ENCODE results near the gene KRT12. TPM values are rescaled to one million over a fixed set of nuclear protein-coding genes. Genes with fewer than 3 reads are reported as not detected.

Gene KRT12
- total RNA-seq, 1 experiment from 2014 or later = not detected

GRCh38 chr17:40910441-40910841 lies 43.4 kb upstream of the KRT12 start:
- H3K27me3 ChIP-seq (replicated peaks; ENCODE audit: control insufficient read depth, insufficient read depth, low read length) = no peaks in the 10 kb centered on the region
- Mint-ChIP-seq H3K4me3 (ENCODE audit: unreplicated experiment) (no peak overlapping the region), H3K27me3 (ENCODE audit: insufficient read depth, unreplicated experiment) (no peaks in the 10 kb centered on the region), H3K9me3 (ENCODE audit: unreplicated experiment) (no peaks in the 10 kb centered on the region), H3K36me3 (ENCODE audit: insufficient read depth, unreplicated experiment) (peaks cover 5% of the 10 kb centered on the region), H3K27ac (ENCODE audit: unreplicated experiment) (peak overlapping the region; percentile 87), H3K4me1 (ENCODE audit: low read depth, unreplicated experiment) (peaks cover 30% of the 10 kb centered on the region)
- CTCF ChIA-PET = interaction anchor here (1.0 to 1.2 kb wide), 4 partner anchors 39 to 505 kb away, joined by 3 to 6 read pairs (median 3); partner anchors contain the start of gene KRTAP2-1
- no peak for TF ChIP-seq CTCF (IDR thresholded peaks at IDR 0.05; ENCODE audit: insufficient read depth in 1 of 2, low read depth in 1 of 2, low read length in 1 of 2, severe bottlenecking in 1 of 2, unreplicated experiment in 1 of 2)
- no peak for DNase-seq
- intact Hi-C loops (cut with micrococcal nuclease; ENCODE audit: unreplicated experiment) = no loop called here
- no peak overlapping the region for H3K4me3 ChIP-seq (ENCODE audit: low read depth, low read length)
- no peaks in the 10 kb centered on the region for H3K9me3 ChIP-seq
- no peaks in the 10 kb centered on the region for H3K36me3 ChIP-seq (ENCODE audit: control insufficient read depth, insufficient read depth, low read length)
- POLR2A ChIA-PET = interaction anchor here (0.9 kb wide), 1 partner anchor 149 kb away, joined by 4 read pairs; no protein-coding TSS in a partner anchor
- H3K4me1 ChIP-seq = peaks cover 35% of the 10 kb centered on the region
- BruUV-seq (replicated peaks) = no TSS peak

- peaks cover 32% of the 10 kb centered on the region for H3K4me1 Mint-ChIP-seq (ENCODE audit: low read depth, unreplicated experiment)
- H3K4me3 Mint-ChIP-seq (ENCODE audit: unreplicated experiment) = no peak overlapping the region
- intact Hi-C loops (cut with micrococcal nuclease; ENCODE audit: unreplicated experiment) = loop anchor here (1.0 to 5.0 kb wide), 10 partner anchors 48 to 739 kb away; partner anchors contain the start of gene KRTAP3-1
- Histone ChIP-seq H3K9me3 (no peaks in the 10 kb centered on the region), H3K27me3 (replicated peaks; ENCODE audit: control insufficient read depth, insufficient read depth, low read length) (no peaks in the 10 kb centered on the region), H3K4me3 (ENCODE audit: low read depth, low read length) (no peak overlapping the region), H3K4me1 (peaks cover 30% of the 10 kb centered on the region), H3K36me3 (ENCODE audit: control insufficient read depth, insufficient read depth, low read length) (no peaks in the 10 kb centered on the region)
- no TSS peak for BruUV-seq (replicated peaks)
- DNase-seq = peak in 1 of 2 experiments; percentile 54
- peaks cover 5% of the 10 kb centered on the region for H3K36me3 Mint-ChIP-seq (ENCODE audit: insufficient read depth, unreplicated experiment)
- TF ChIP-seq CTCF (IDR thresholded peaks at IDR 0.05; ENCODE audit: insufficient read depth in 1 of 2, low read depth in 1 of 2, low read length in 1 of 2, severe bottlenecking in 1 of 2, unreplicated experiment in 1 of 2) = no peak
- ChIA-PET POLR2A (interaction anchor here (0.6 to 0.9 kb wide), 2 partner anchors 137 to 149 kb away, joined by 3 to 4 read pairs; partner anchors contain the start of gene KRTAP2-1), CTCF (interaction anchor here (1.0 to 1.2 kb wide), 4 partner anchors 40 to 506 kb away, joined by 3 to 6 read pairs (median 3); partner anchors contain the start of gene KRTAP2-1)
- no peaks in the 10 kb centered on the region for H3K27me3 Mint-ChIP-seq (ENCODE audit: insufficient read depth, unreplicated experiment)
- H3K27ac Mint-ChIP-seq (ENCODE audit: unreplicated experiment) = peak overlapping the region; percentile 87
- H3K9me3 Mint-ChIP-seq (ENCODE audit: unreplicated experiment) = no peaks in the 10 kb centered on the region
Measured at GRCh38 chr17:40909755-40910154, 42.7 kb upstream of the KRT12 start.

DNA sequence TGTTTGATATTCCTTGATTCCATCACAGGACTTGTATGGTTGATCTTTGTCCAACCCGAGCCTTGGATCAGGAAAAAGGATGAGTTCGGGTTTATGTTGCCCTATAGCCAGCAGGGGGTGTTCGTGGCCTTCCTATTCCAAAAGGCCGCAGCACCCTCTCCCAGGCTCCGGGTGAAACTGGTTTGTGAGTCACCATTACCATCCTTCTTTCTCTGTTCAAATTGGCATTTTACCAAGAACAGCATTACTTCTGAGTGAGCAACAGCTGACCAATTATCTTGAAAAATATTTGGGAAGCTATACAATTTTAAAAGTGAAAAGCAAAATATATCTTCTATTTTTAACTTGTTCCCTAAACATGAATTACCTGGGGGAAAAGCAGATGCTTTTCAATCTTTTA lies 42.3 kb upstream of the KRT12 start:
- intact Hi-C loops (cut with micrococcal nuclease; ENCODE audit: unreplicated experiment) = loop anchor here (1.0 to 5.0 kb wide), 10 partner anchors 48 to 739 kb away; partner anchors contain the start of gene KRTAP3-1
- H3K4me3 Mint-ChIP-seq (ENCODE audit: unreplicated experiment) = no peak overlapping the region
- H3K36me3 Mint-ChIP-seq (ENCODE audit: insufficient read depth, unreplicated experiment) = peaks cover 5% of the 10 kb centered on the region
- ChIA-PET CTCF (interaction anchor here (1.0 to 1.2 kb wide), 3 partner anchors 138 to 506 kb away, joined by 3 to 6 read pairs (median 3); partner anchors contain the start of gene KRTAP2-1), POLR2A (interaction anchor here (0.6 kb wide), 1 partner anchor 138 kb away, joined by 3 read pairs; the partner anchor contains the start of gene KRTAP2-1)
- H3K4me1 ChIP-seq = peaks cover 32% of the 10 kb centered on the region
- H3K4me1 Mint-ChIP-seq (ENCODE audit: low read depth, unreplicated experiment) = peaks cover 36% of the 10 kb centered on the region
- peak overlapping the region; percentile 87 for H3K27ac Mint-ChIP-seq (ENCODE audit: unreplicated experiment)
- no peak overlapping the region for H3K4me3 ChIP-seq (ENCODE audit: low read depth, low read length)
- peak; percentile 89 for DNase-seq
- H3K36me3 ChIP-seq (ENCODE audit: control insufficient read depth, insufficient read depth, low read length) = no peaks in the 10 kb centered on the region
- BruUV-seq (replicated peaks) = no TSS peak
- H3K9me3 ChIP-seq = no peaks in the 10 kb centered on the region
- no peaks in the 10 kb centered on the region for H3K9me3 Mint-ChIP-seq (ENCODE audit: unreplicated experiment)
- H3K27me3 ChIP-seq (replicated peaks; ENCODE audit: control insufficient read depth, insufficient read depth, low read length) = no peaks in the 10 kb centered on the region
- peak; percentile 78 to 87 for TF ChIP-seq CTCF (IDR thresholded peaks at IDR 0.05; ENCODE audit: insufficient read depth in 1 of 2, low read depth in 1 of 2, low read length in 1 of 2, severe bottlenecking in 1 of 2, unreplicated experiment in 1 of 2)
- H3K27me3 Mint-ChIP-seq (ENCODE audit: insufficient read depth, unreplicated experiment) = no peaks in the 10 kb centered on the region
